Transverse colon (tissue), 3 donors: ENCODE results near the gene PER2.

Experiments
- EP300 ChIP-seq: sonication (generic); formaldehyde crosslinking; IDR thresholded peaks from one replicate; pipeline ENCODE4 v1.6.1; 2017; ENCODE audit warnings: antibody characterized with exemption, low read depth
- POLR2A ChIP-seq: fragments of 450-650 bp; IDR thresholded peaks from one replicate; pipeline ENCODE4 v1.6.1; 2016; ENCODE audit warnings: antibody characterized with exemption, mild to moderate bottlenecking, moderate library complexity
- TF ChIP-seq, protein P1 (sequence below), 5 experiments: fragments of 200-600 bp in 3 of 5; fragments of 450-650 bp in 2 of 5; sonication (generic) in 3 of 5; IDR thresholded peaks; 1 replicate in 2 of 5; 2 replicates in 3 of 5; pipeline ENCODE4 v1.5.1; 2016 to 2017; ENCODE audit warnings: antibody characterized with exemption in 5 of 5, inconsistent platforms in 3 of 5, mild to moderate bottlenecking in 2 of 5, moderate library complexity in 1 of 5

DNA sequence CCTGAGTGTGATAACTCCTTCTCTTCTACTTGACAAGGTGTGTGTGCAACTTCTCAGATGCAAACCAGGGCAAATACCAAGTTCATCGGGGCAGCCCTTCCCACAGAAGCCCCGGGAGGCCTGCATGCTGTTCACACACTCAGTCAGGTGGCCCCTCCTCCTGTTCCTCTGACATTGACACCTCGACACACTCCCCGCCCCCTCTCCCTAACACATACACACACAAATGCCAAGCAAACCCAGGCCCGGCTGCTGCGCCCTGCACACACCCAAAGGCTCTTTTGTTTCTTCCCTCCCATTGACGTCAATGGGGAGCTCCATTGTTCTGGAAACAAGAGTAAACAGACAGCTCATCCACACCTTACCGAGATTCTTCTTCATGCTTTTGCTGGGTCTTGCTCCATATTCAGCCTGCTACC, 1.7 kb upstream of the PER2 start:
- TF ChIP-seq POLR2A (peak; percentile 69), EP300 (no peak)
- TF ChIP-seq, protein P1, sequence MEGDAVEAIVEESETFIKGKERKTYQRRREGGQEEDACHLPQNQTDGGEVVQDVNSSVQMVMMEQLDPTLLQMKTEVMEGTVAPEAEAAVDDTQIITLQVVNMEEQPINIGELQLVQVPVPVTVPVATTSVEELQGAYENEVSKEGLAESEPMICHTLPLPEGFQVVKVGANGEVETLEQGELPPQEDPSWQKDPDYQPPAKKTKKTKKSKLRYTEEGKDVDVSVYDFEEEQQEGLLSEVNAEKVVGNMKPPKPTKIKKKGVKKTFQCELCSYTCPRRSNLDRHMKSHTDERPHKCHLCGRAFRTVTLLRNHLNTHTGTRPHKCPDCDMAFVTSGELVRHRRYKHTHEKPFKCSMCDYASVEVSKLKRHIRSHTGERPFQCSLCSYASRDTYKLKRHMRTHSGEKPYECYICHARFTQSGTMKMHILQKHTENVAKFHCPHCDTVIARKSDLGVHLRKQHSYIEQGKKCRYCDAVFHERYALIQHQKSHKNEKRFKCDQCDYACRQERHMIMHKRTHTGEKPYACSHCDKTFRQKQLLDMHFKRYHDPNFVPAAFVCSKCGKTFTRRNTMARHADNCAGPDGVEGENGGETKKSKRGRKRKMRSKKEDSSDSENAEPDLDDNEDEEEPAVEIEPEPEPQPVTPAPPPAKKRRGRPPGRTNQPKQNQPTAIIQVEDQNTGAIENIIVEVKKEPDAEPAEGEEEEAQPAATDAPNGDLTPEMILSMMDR (IDR thresholded peaks at IDR 0.05) = no peak
